Endothelial cell of umbilical vein (primary cell): ENCODE results near the gene KCNJ3. TPM values are rescaled to one million over a fixed set of nuclear protein-coding genes. Genes with fewer than 3 reads are reported as not detected.

ENCODE experiments used
- BruUV-seq: library from RNA; stranded (reverse); fragments of 400-500 nt; replicated peaks from 2 replicates; lab custom pipeline; 2021; lab: Mats Ljungman, UMichigan
- CTCF ChIA-PET: fragments of 300-600, 350-600 bp; sonication (Branson Sonifier 250); formaldehyde crosslinking; loops from one replicate; lab custom pipeline; 2021; ENCODE audit warnings: antibody characterized with exemption, inconsistent platforms; lab: Charles Lee
- POLR2A ChIA-PET: fragments of 300-600, 350-600 bp; sonication (Branson Sonifier 250); formaldehyde crosslinking; loops from one replicate; lab custom pipeline; 2021; ENCODE audit warnings: antibody characterized with exemption, inconsistent platforms; lab: Charles Lee
- DNase-seq: peaks from one replicate; pipeline ENCODE4 v3.0.0-alpha.2; 2011; ENCODE audit warnings: low read depth, low spot score
- FAIRE-seq: peaks from 2 replicates; lab custom pipeline; 2011; peaks lifted over from hg19 to GRCh38; lab: Jason Lieb, UNC
- H2AFZ ChIP-seq: 2 replicates; pipeline ENCODE4 v1.6.0; 2012; ENCODE audit warnings: low read depth, low read length, control low read depth, inconsistent platforms
- H3K27ac ChIP-seq: 2 replicates; pipeline ENCODE4 v1.5.1; 2011; ENCODE audit warnings: low read depth, mild to moderate bottlenecking, control low read depth, low read length, moderate library complexity; ENCODE audit not compliant: insufficient read depth
- H3K27me3 ChIP-seq, 2 experiments: 2 replicates each; pipeline versions ENCODE4 v1.6.0 to v1.6.1; 2011; ENCODE audit warnings: low read length in 2 of 2, mixed read lengths in 1 of 2; ENCODE audit not compliant: control insufficient read depth in 2 of 2, insufficient read depth in 2 of 2
- H3K36me3 ChIP-seq, 2 experiments: 2 replicates in 1 of 2; 3 replicates in 1 of 2; pipeline ENCODE4 v1.5.1; 2011; ENCODE audit warnings: low read length in 2 of 2, mild to moderate bottlenecking in 1 of 2, moderate library complexity in 1 of 2; ENCODE audit not compliant: control insufficient read depth in 2 of 2, insufficient read depth in 2 of 2; ENCODE audit errors: extremely low read depth in 1 of 2
- H3K4me1 ChIP-seq: 3 replicates; pipeline ENCODE4 v1.5.1; 2011; ENCODE audit warnings: mild to moderate bottlenecking, low read length; ENCODE audit not compliant: control insufficient read depth, insufficient read depth; ENCODE audit errors: extremely low read depth
- H3K4me2 ChIP-seq: 2 replicates; pipeline ENCODE4 v1.6.1; 2011; ENCODE audit warnings: low read length, control low read depth, mixed read lengths; ENCODE audit not compliant: insufficient read depth
- H3K4me3 ChIP-seq, 3 experiments: fragments of 200-600 bp in 1 of 3; sonication (generic), shearing (Covaris generic) in 1 of 3; replicated peaks in 1 of 3; 2 replicates each; pipeline ENCODE4 v1.5.1; 2011 to 2016; ENCODE audit warnings: control low read depth in 3 of 3, low read length in 3 of 3, mild to moderate bottlenecking in 2 of 3, inconsistent platforms in 1 of 3, low read depth in 1 of 3, moderate library complexity in 1 of 3; ENCODE audit not compliant: insufficient read depth in 1 of 3
- H3K79me2 ChIP-seq: 2 replicates; pipeline ENCODE4 v1.6.0; 2012; ENCODE audit warnings: low read length, inconsistent platforms; ENCODE audit not compliant: control insufficient read depth, insufficient read depth
- H3K9ac ChIP-seq: replicated peaks from 2 replicates; pipeline ENCODE3; 2011; ENCODE audit warnings: low read length, control low read depth; ENCODE audit not compliant: insufficient read depth; ENCODE audit errors: extremely low read depth
- H3K9me1 ChIP-seq: replicated peaks from 3 replicates; pipeline ENCODE4 v1.6.0; 2011; ENCODE audit warnings: mild to moderate bottlenecking, low read length; ENCODE audit not compliant: control insufficient read depth, insufficient read depth; ENCODE audit errors: extremely low read depth
- H3K9me3 ChIP-seq: replicated peaks from 2 replicates; pipeline ENCODE4 v1.5.1; 2012; ENCODE audit warnings: low read length, inconsistent platforms; ENCODE audit not compliant: control insufficient read depth, insufficient read depth
- H4K20me1 ChIP-seq: replicated peaks from 2 replicates; pipeline ENCODE3; 2011; ENCODE audit warnings: mild to moderate bottlenecking, low read length; ENCODE audit not compliant: control insufficient read depth, insufficient read depth; ENCODE audit errors: extremely low read depth
- CTCF ChIP-seq, 2 donors: IDR thresholded peaks; 1 replicate in 1 of 2; 2 replicates in 1 of 2; pipeline ENCODE4 v1.5.1; 2011; ENCODE audit warnings: low read length in 2 of 2, mild to moderate bottlenecking in 2 of 2, moderate library complexity in 2 of 2, control low read depth in 1 of 2, inconsistent platforms in 1 of 2, low read depth in 1 of 2; ENCODE audit not compliant: insufficient read depth in 1 of 2; ENCODE audit errors: extremely low read depth in 1 of 2
- EZH2 ChIP-seq: IDR thresholded peaks from 2 replicates; pipeline ENCODE4 v1.6.1; 2012; ENCODE audit warnings: borderline replicate concordance, low read depth, mild to moderate bottlenecking, moderate library complexity, low read length, inconsistent platforms; ENCODE audit not compliant: severe bottlenecking
- FOS ChIP-seq: IDR thresholded peaks from 2 replicates; pipeline ENCODE4 v1.6.1; 2011; ENCODE audit warnings: mild to moderate bottlenecking, low read length, moderate library complexity, borderline replicate concordance; ENCODE audit not compliant: insufficient read depth
- GATA2 ChIP-seq: IDR thresholded peaks from 2 replicates; pipeline ENCODE4 v1.7.0; 2011; ENCODE audit warnings: low read depth, mild to moderate bottlenecking, moderate library complexity, mixed read lengths, low read length; ENCODE audit not compliant: insufficient read length, insufficient read depth
- JUN ChIP-seq: IDR thresholded peaks from 2 replicates; pipeline ENCODE4 v1.6.1; 2011; ENCODE audit warnings: borderline replicate concordance, low read depth; ENCODE audit not compliant: insufficient read length, insufficient read depth
- MAX ChIP-seq: IDR thresholded peaks from 2 replicates; pipeline ENCODE4 v1.6.1; 2011; ENCODE audit not compliant: insufficient read depth, insufficient read length
- MYC ChIP-seq: IDR thresholded peaks from one replicate; pipeline ENCODE4 v1.6.1; 2011; ENCODE audit warnings: mild to moderate bottlenecking, low read depth, low read length
- POLR2A ChIP-seq: IDR thresholded peaks from 2 replicates; pipeline ENCODE4 v1.6.1; 2012; ENCODE audit warnings: low read depth, mild to moderate bottlenecking, control low read depth, low read length
- POLR2AphosphoS5 ChIP-seq: IDR thresholded peaks from 2 replicates; pipeline ENCODE4 v1.6.1; 2012; ENCODE audit warnings: low read depth, mild to moderate bottlenecking, control low read depth, low read length, moderate library complexity; ENCODE audit not compliant: insufficient read depth
- dilution Hi-C: fragments of 300-500 bp; cut with MboI; formaldehyde crosslinking; loops from one replicate; pipeline ENCODE4 v1.15.0; 2019; ENCODE audit warnings: low sequenced_read_pairs; ENCODE audit not compliant: extremely low pct_ligation_motif_present
- intact Hi-C: fragments of 100-400 bp; cut with micrococcal nuclease; formaldehyde crosslinking; loops from one replicate; pipeline ENCODE4 v1.10.0; 2022
- polyA plus RNA-seq, 4 experiments: library from polyadenylated mRNA; depleted of rRNA in 3 of 4; stranded (reverse) in 3 of 4; unstranded in 1 of 4; fragments of >200 nt; gene quantifications; 2 replicates each; pipeline versions ENCODE4 v1.2.1 to v1.2.3, GENCODE V29; 2011 to 2012; ENCODE audit warnings: missing spikeins in 1 of 4
- total RNA-seq: library from RNA; stranded (reverse); gene quantifications from 2 replicates; pipeline ENCODE4 v1.2.3, GENCODE V29; 2021

Gene KCNJ3
- total and polyA plus RNA-seq, 2 donors (not counting 3 experiments of a cell fraction or from before 2014, with no cell fraction given) = not detected

GRCh38 chr2:154670083-154670482 is 28.4 kb upstream of the KCNJ3 start:
- intact Hi-C loops = no loop called here
- Histone ChIP-seq H3K9me1 (no peaks in the 10 kb centered on the region), H2AFZ (no peak overlapping the region), H4K20me1 (no peaks in the 10 kb centered on the region), H3K27me3 (no peaks in the 10 kb centered on the region), H3K36me3 (no peaks in the 10 kb centered on the region), H3K9me3 (no peaks in the 10 kb centered on the region), H3K79me2 (no peaks in the 10 kb centered on the region), H3K4me3 (no peak overlapping the region), H3K9ac (no peak overlapping the region), H3K27ac (no peak overlapping the region), H3K4me2 (no peak overlapping the region), H3K4me1 (no peaks in the 10 kb centered on the region)
- DNase-seq = no peak
- FAIRE-seq = no peak
- BruUV-seq = no TSS peak
- dilution Hi-C loops = no loop called here
- ChIA-PET POLR2A (no interaction called here), CTCF (no interaction called here)
- no peak for TF ChIP-seq GATA2
- no peak for TF ChIP-seq POLR2A
- TF ChIP-seq POLR2AphosphoS5 = no peak
- no peak for TF ChIP-seq CTCF (IDR thresholded peaks at IDR 0.05; ENCODE audit: extremely low read depth in 1 of 2, insufficient read depth in 1 of 2, low read depth in 1 of 2, low read length in 2 of 2)

GRCh38 chr2:154673694-154674093 is 24.8 kb upstream of the KCNJ3 start:
- TF ChIP-seq CTCF (IDR thresholded peaks at IDR 0.05; ENCODE audit: extremely low read depth in 1 of 2, insufficient read depth in 1 of 2, low read depth in 1 of 2, low read length in 2 of 2) (no peak), EZH2 (no peak), MAX (no peak), GATA2 (no peak), POLR2AphosphoS5 (no peak), POLR2A (no peak), JUN (no peak), MYC (no peak), FOS (no peak)
- H3K9ac ChIP-seq = no peak overlapping the region
- H3K4me3 ChIP-seq = no peak overlapping the region
- H3K27ac ChIP-seq = no peak overlapping the region
- dilution Hi-C loops (no loop called here), intact Hi-C loops (no loop called here)
- no peaks in the 10 kb centered on the region for H4K20me1 ChIP-seq
- CTCF ChIA-PET = no interaction called here
- H3K36me3 ChIP-seq = no peaks in the 10 kb centered on the region
- FAIRE-seq (no peak), DNase-seq (no peak)
- no peak overlapping the region for H3K4me2 ChIP-seq
- no peak overlapping the region for H2AFZ ChIP-seq
- POLR2A ChIA-PET = no interaction called here
- no peaks in the 10 kb centered on the region for H3K27me3 ChIP-seq
- no peaks in the 10 kb centered on the region for H3K9me1 ChIP-seq
- no peaks in the 10 kb centered on the region for H3K4me1 ChIP-seq
- no peaks in the 10 kb centered on the region for H3K79me2 ChIP-seq
- BruUV-seq = no TSS peak
- H3K9me3 ChIP-seq = no peaks in the 10 kb centered on the region
